KOPT-K1 (cell line): ENCODE results near the gene GLIS2.

Source experiments
- H3K27ac ChIP-seq: fragments of 200-600 bp; sonication (generic); 2 replicates; pipeline ENCODE4 v1.5.1; 2016; ENCODE audit warnings: antibody characterized with exemption, mild to moderate bottlenecking, low read depth, low read length; ENCODE audit not compliant: poor library complexity, severe bottlenecking
- H3K36me3 ChIP-seq: fragments of 200-600 bp; sonication (generic); 2 replicates; pipeline ENCODE4 v1.5.1; 2017; ENCODE audit warnings: antibody characterized with exemption, mild to moderate bottlenecking, low read length, moderate library complexity; ENCODE audit not compliant: insufficient read depth
- H3K9me3 ChIP-seq: fragments of 200-600 bp; sonication (generic); 2 replicates; pipeline ENCODE4 v1.5.1; 2017; ENCODE audit warnings: antibody characterized with exemption, low read length, mild to moderate bottlenecking; ENCODE audit not compliant: insufficient read depth, poor library complexity, severe bottlenecking

The GLIS2 gene

DNA sequence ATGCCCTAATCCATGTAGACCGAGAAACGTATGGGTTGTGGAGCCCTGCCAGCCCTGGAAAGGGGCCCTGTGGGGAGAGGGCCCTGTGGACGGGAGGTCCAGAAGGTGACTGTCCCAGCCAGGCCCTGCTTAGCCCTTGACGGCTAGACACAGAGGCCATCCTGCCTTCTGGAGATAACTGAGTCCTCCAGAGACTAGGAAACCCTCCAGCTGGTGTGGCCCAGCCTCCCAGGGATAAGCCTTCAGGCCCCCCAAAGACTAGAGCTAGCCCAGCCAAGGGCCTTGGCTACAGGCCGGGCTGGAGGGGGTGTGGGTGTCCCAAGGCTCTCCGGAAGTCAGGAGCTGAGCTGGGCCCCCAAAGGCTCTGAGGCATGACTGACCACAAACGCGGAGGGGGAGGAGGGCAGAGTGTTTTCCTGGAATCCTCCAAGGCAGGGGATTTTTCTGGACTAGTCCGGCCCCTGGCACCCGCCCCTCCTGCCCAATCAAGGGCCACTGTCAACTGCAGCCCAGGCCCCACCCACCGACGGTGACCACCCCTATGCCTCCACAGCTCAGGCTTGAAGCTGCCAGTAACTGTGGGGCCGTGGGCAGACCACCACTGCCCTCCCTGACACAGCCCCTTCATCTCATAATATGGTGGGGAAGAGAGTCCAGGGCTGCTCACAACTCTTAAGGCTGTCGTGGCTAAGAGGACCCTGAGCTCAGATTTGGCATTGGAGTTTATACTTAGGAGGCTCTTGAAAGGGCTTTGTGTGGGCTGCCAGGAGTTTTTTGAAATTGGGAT, 54.9 kb downstream of the GLIS2 start:
- Histone ChIP-seq H3K36me3 (peaks cover 17% of the 10 kb centered on the region; the same call in 1 of the 2 replicates), H3K9me3 (no peaks in the 10 kb centered on the region), H3K27ac (no peak overlapping the region)

DNA sequence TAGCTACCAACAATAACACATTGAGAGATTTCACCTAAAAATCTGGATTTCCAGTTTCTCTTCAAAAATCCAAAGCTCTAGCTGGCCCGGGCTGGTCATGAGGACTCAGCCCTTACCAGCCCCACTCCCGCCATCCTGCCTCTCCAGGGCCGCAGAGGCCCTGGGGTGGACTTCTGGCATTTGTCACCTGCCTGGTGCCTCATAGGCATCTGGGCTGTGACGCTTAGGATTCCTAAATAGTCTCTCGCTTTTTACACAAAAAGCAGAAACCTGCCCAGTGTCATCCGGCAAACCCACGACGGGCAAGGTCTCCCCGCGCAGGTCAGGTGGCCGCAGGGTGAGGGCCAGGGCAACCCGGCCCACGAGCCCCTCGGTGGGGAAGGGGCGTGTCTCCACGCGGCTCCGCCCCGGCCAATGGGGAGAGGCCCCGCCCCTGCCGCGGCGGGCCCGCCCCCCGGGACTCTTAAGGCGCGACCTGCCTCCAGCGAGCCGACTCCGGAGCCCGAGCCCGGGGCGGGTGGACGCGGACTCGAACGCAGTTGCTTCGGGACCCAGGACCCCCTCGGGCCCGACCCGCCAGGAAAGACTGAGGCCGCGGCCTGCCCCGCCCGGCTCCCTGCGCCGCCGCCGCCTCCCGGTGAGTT, 55.6 kb downstream of the GLIS2 start, which contains the start of gene VASN:
VASN (plus strand) TSS at position 492 of the 644 bp plus-strand sequence. CDS start 9,030 bp downstream, outside the sequence.
- H3K9me3 ChIP-seq: no peaks in the 10 kb centered on the region
- H3K36me3 ChIP-seq: peaks cover 13% of the 10 kb centered on the region; the same call in 1 of the 2 replicates
- no peak within 1 kb of the TSS for H3K27ac ChIP-seq

DNA sequence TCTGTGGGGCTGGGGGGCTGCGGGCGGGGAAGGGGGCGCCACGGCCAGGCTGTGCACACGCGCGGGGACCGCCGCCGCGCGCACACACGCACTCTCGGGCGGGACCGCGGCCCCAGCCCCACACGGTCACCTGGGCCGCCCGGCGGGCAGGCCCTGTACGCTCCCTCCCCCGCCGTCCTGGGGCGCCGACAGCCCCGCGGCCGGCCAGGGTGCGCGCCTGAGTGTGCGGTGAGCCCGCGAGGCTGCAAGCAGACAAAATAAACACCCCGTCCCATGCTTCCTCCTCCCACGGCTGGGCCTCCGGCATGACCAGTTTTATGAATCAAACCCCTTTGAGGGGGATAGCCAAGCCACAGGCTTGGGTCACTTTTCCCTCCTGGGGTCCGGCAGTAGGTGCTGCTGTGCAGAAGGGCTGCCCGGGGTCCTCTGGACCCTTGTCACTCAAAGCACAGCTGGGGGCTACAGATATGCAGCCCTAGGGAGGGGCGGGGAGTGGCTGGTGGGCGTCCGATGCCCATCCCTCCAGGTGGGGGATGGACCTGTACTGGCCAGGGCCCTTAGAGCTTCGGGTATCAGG, 56.2 kb downstream of the GLIS2 start:
- Histone ChIP-seq H3K27ac (no peak overlapping the region), H3K36me3 (peaks cover 7% of the 10 kb centered on the region; the same call in 1 of the 2 replicates), H3K9me3 (no peaks in the 10 kb centered on the region)

DNA sequence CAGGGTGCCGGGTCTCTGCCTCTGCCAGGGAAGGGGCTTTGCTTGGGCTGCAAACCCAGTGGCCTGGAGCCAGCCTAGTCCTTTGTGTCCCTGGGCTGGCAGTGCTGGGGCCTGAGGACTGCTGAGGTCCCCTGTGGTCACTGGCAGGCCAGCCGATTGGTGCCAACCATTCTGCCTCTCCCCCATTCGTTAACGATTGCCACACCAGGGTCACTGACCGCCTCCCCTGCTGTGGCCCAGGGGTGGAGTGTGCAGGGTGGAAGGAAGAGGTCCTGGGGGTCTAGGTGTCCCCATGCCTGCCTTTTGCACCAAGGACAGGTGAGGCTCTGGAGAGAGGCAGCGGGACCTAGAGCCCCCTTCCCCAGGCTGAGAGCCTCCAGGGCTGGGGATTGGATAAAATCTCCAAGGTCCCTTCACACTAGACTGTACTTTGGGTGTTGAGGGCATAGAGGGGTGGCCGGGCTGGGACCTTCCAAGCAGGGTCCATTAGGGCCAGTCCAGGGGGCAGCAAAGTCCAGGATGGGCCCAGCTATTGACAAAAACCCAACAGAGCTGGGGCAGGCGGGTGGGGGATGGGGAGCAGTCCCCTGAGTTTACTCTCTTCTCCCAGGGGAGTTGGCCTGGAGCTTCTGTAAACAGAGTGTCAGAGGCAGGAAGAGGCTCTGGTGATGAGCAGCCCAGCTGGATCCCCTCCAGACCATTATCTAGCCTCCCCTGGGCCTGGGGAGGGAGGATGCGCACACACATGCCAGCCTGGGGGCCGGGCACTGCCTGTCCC, 56.9 kb downstream of the GLIS2 start:
- peaks cover under 1% of the 10 kb centered on the region; the same call in 1 of the 2 replicates for H3K36me3 ChIP-seq
- H3K9me3 ChIP-seq: no peaks in the 10 kb centered on the region
- H3K27ac ChIP-seq: no peak overlapping the region

DNA sequence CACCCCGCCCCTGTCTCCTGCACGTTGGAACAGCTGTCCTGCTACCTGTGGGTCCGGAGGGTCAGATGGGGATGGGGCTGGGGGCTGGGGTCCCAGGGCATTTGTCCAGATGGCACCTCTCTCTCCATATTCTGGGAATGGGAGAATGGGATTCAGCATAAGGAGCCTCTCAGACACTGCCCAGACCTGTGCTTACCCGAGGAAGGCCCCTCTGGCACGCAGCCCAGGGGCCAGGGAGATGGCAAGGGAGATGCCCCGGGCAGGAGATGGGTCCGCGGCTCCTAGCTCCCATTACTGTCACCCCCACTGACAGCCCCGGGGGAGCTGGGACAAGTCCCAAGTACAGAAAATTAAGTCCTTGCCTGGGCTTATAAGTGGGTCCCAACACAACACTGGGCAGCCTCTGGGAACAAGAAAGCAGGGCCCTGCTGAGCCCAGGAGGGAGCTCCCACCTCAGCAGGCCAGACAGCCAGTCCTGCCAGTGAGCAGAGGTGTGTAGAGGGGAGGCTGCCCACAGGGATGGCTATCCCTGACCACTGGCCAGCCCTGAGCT, 57.6 kb downstream of the GLIS2 start:
- H3K36me3 ChIP-seq: 0 out of 2 replicates have a peak, but pooled peaks cover 4% of the 10 kb centered on the region
- no peaks in the 10 kb centered on the region for H3K9me3 ChIP-seq
- no peak overlapping the region for H3K27ac ChIP-seq

DNA sequence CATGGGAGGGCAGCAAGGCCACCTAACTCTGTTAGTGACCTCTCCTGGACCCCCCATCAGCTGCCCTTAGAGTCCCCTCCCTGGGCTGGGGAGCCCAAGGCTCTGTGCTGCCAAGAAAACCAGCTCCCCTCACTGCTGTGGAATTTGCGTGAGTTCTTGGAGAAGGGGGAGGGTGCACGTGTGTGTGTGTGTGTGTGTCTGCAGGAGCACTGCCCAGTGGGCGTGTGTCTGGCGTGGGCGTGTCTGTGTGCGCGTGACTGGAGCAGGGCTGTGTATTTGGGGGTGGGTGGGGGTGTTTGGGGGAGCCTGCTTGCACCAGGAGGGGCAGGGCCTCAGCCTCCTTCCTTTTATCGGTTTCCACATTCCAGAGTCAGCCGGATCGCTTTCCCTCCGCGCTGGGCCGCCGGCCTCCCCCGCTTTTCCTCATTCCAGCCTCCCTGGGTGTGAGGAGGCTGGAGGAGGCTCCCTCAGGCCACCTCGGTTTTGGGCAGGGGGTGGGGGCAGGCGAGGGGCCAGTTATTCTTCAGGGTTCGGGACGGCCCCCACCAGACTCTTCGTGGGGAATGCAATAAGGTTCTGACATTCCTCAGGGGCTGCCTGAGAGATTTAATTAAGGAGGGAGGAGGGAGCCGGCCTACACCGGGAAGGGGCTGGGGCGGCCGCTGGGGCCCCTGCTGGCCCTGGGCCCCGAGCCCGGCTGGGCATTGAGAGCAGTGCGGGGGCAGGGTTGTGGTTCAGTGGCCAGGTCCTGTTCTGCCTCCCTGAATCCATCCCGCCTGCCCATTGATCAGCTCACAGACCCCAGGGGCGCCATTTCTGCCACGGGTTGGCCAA, 58.3 kb downstream of the GLIS2 start:
- Histone ChIP-seq H3K27ac (no peak overlapping the region), H3K36me3 (0 out of 2 replicates have a peak, but pooled peaks cover 4% of the 10 kb centered on the region), H3K9me3 (no peaks in the 10 kb centered on the region)

DNA sequence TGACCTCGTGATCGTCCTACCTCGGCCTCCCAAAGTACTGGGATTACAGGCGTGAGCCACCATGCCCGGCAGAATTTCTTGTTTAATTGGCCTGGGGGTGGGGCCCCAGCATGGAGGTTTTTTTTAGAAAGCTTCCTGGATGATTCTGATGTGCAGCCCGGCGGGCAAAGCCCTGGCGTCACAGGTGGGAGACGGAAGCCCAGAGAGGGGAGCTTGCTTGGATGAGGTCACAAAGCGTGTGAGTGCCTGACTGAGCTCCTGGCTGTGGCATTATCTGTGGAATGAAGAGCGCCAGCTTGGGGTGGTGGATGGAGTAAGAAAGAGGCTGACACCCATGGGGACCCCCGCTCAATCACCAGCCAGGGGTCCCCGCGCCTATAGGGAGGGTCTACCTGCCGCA, 59.9 kb downstream of the GLIS2 start:
- peaks cover 11% of the 10 kb centered on the region; the same call in 1 of the 2 replicates for H3K36me3 ChIP-seq
- no peak overlapping the region for H3K27ac ChIP-seq
- H3K9me3 ChIP-seq: no peaks in the 10 kb centered on the region

DNA sequence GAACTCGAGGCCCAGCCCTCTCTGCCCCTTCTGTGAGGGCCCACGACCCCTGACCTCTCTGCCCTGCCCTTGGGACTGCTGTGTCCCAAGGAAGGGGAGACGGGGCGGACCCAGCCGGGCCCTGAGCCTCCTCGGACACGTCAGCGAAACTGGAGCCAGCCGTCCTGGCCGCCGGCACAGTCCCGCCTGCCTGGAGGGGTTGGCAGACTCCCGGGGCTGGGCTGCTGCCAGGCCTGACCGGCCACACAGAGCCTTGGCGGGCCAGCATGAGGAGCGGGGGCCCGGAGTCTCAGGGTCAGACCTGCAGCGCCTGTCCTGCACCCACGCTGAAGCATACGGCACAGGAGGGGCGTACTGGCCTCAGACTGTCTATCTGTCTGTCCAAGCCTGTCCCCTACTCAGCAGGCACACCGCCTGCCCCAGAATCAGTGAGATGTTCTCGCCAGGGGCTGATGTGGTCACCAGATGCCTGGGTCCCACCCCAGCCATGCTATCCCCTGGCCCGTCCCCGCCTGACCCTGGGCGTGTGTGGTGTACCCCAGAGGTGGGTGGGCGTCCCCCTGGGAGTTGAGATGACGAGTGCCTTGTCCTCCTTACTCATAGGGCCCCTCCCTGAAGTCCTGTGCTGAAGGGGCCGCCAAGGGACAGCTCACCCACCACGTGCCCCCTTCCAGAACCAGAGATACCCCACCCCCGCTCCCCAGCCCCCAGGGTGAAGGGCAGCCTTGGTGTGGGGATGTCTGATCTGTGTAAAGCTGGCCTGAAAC, 60.4 kb downstream of the GLIS2 start:
- peaks cover 12% of the 10 kb centered on the region; the same call in 1 of the 2 replicates for H3K36me3 ChIP-seq
- H3K27ac ChIP-seq: no peak overlapping the region
- H3K9me3 ChIP-seq: no peaks in the 10 kb centered on the region

DNA sequence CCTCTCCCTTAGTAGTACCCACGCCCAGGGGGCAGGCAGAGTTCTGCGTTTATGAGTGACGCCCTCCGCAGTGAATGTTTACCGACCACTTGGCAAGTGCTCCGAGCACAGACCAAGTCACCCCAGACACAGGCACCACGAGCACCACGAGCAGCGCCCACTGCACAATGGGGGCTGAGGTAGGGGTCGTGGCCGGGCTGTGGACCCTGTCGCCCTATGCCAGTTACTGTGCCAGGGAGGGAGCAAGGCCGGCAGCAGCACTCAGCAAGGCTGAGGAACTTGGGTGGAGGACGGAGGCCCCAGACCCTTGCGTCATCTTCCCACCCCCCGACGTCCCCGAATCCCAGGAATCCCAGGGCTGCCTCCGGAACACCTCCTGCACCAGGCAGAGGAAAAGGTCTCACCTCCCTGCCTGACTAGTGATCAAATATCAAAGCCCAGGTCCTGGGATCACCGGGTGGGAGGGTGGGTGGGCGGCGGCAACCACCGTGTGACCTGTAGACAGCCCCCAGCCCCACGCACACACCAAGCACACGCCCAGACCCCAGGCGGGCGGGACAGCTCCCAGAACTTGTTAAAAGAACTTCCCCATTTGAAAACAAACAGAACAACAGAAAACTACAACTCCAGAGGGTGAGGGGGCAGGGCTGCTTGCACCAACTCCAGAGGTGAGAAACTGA, 61.2 kb downstream of the GLIS2 start:
- H3K36me3 ChIP-seq: peaks cover 12% of the 10 kb centered on the region; the same call in 1 of the 2 replicates
- no peak overlapping the region for H3K27ac ChIP-seq
- H3K9me3 ChIP-seq: no peaks in the 10 kb centered on the region

DNA sequence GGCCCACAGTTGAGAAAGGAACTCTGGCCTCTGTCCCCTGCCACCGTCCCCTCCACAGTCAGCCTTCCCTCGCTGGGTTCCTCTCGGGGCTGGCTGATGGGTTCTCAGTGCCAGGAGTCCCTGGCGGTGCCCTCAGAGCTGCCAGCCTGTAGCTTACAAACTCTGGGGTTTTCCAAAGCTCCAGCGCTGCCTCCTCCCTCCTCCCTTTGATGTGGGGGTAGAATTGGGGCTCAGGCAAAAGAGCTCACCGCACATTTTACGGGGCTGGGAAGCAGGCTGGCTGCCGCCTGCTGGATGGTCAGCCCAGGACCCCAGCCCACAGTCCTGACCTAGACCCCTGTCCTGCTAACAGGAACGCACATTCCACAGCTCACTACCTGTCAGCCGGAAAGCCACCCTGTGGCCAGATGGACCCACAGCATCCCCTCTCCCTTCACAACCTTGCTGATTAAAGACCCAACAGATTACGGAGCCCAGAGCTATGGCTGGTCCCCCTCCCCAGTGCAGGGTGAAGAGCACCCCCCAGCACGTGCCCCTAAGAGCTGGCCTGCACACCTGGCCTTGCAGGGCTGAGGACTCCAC, 61.8 kb downstream of the GLIS2 start:
- H3K36me3 ChIP-seq: peaks cover 12% of the 10 kb centered on the region; the same call in 1 of the 2 replicates
- H3K27ac ChIP-seq: no peak overlapping the region
- H3K9me3 ChIP-seq: no peaks in the 10 kb centered on the region

DNA sequence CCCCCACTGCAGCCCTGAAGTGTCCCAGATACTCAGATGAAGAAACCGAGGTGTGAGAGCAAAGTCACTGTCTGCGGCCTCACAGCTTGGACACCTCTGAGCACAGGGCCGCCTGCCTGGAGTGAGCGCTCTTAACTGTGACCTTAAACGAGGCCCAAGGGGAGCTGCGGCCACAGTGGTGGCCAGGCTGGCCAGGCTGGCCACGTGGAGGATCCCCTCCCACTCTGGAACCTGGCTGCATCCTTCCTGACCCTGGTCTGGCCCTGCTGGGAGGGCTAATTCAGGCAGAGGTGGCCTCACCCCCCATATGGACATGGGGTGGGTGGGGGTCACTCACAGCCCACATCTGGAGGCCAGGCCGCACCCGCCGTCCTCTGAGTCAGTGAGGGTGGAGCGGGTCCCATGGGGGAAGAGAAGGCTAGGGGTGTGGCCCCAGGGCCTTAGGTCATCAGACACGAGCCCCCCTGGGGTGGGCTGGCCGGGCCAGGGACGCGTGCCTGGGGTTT, 62.3 kb downstream of the GLIS2 start:
- Histone ChIP-seq H3K9me3 (no peaks in the 10 kb centered on the region), H3K27ac (no peak overlapping the region), H3K36me3 (peaks cover 12% of the 10 kb centered on the region; the same call in 1 of the 2 replicates)

DNA sequence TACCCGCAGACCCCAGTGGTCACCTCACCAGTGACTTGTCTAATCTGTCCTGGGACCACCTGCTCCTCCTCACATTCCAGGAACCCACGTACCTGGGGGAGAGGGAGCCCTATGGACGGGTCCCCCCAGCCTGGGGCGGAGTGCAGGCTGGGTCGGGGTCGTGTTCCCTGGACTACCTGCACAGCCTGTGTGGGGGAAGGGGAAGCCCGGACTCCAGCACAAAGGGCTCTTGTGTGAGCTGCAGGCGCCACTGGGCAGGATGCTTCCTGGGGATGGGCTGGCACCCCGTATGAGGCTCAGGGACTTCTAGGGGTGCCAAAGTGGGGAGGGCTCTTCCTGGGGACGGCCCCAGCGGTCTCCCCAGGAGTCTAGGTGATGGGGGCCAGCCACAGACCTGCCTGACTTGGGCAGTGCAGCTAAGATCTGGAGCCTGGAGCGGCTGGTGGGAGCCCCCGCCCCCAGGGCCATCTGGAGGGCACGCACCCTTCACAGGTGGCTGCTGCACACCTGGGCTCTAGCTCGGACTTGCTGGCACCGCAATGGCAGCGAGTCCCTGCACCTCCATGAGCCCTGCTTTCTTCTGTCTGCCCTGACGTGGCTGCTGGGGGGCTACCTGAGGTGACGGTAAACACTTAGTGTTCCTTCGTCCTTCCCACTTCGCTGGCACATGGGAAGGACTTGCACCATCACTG, 63.3 kb downstream of the GLIS2 start:
- peaks cover 16% of the 10 kb centered on the region; the same call in 1 of the 2 replicates for H3K36me3 ChIP-seq
- H3K9me3 ChIP-seq: no peaks in the 10 kb centered on the region
- no peak overlapping the region for H3K27ac ChIP-seq
